ENCODE data around the gene MACROD2.
"Not testable (repeated sequence)": the region's sequence is repeated elsewhere in the genome, so short reads cannot be mapped to it uniquely, and the experiment has no call there.

The MACROD2 gene

GRCh38 chr20:15370370-15370769 lies 1375.1 kb downstream of the MACROD2 start:
- DNase-seq (ENCODE audit: low spot score): no peak

- no peak for DNase-seq (ENCODE audit: low spot score)
These were observed 1379.4 kb downstream of the MACROD2 start for GRCh38 chr20:15374682-15375081.

GRCh38 chr20:15375836-15376235 lies 1380.5 kb downstream of the MACROD2 start:
- DNase-seq (ENCODE audit: low spot score): no peak

- DNase-seq (ENCODE audit: low spot score): not testable (repeated sequence)
These were observed 1382.3 kb downstream of the MACROD2 start for GRCh38 chr20:15377603-15378002.

- DNase-seq (ENCODE audit: low spot score): no peak
These were observed 1382.8 kb downstream of the MACROD2 start for GRCh38 chr20:15378151-15378550.

- no peak for DNase-seq (ENCODE audit: low spot score)
These were observed 1384.5 kb downstream of the MACROD2 start for GRCh38 chr20:15379681-15380296.

- DNase-seq (ENCODE audit: low spot score): no peak
These were observed 1385.5 kb downstream of the MACROD2 start for GRCh38 chr20:15380770-15381169.

- DNase-seq (ENCODE audit: low spot score): no peak
These were observed 1391.9 kb downstream of the MACROD2 start for GRCh38 chr20:15387228-15387627.

- peak; percentile 60 for DNase-seq (ENCODE audit: low spot score)
These were observed 1400.1 kb downstream of the MACROD2 start for GRCh38 chr20:15395457-15395856.

GRCh38 chr20:15396026-15396425 lies 1400.7 kb downstream of the MACROD2 start:
- no peak for DNase-seq (ENCODE audit: low spot score)

GRCh38 chr20:15396900-15397299 lies 1401.6 kb downstream of the MACROD2 start:
- no peak for DNase-seq (ENCODE audit: low spot score)

GRCh38 chr20:15399781-15400180 lies 1404.5 kb downstream of the MACROD2 start:
- DNase-seq (ENCODE audit: low spot score): peak; percentile 48

GRCh38 chr20:15406072-15406471 lies 1410.8 kb downstream of the MACROD2 start:
- DNase-seq (ENCODE audit: low spot score): no peak

- no peak for DNase-seq (ENCODE audit: low spot score)
These were observed 1416.5 kb downstream of the MACROD2 start for GRCh38 chr20:15411781-15412180.

GRCh38 chr20:15415908-15416307 lies 1420.6 kb downstream of the MACROD2 start:
- no peak for DNase-seq (ENCODE audit: low spot score)

GRCh38 chr20:15419856-15420255 lies 1424.5 kb downstream of the MACROD2 start:
- no peak for DNase-seq (ENCODE audit: low spot score)

- DNase-seq (ENCODE audit: low spot score): no peak
These were observed 1427.7 kb downstream of the MACROD2 start for GRCh38 chr20:15422966-15423365.

- DNase-seq (ENCODE audit: low spot score): no peak
These were observed 1444.2 kb downstream of the MACROD2 start for GRCh38 chr20:15439551-15439950.

GRCh38 chr20:15440049-15440820 lies 1444.9 kb downstream of the MACROD2 start:
- DNase-seq (ENCODE audit: low spot score): no peak

GRCh38 chr20:15445056-15445840 lies 1449.9 kb downstream of the MACROD2 start:
- DNase-seq (ENCODE audit: low spot score): no peak

GRCh38 chr20:15446373-15446772 lies 1451.1 kb downstream of the MACROD2 start:
- DNase-seq (ENCODE audit: low spot score): no peak

GRCh38 chr20:15447549-15447948 lies 1452.2 kb downstream of the MACROD2 start:
- DNase-seq (ENCODE audit: low spot score): no peak

GRCh38 chr20:15449061-15449460 lies 1453.7 kb downstream of the MACROD2 start:
- no peak for DNase-seq (ENCODE audit: low spot score)
